GM13976 (cell line): Measurements from ENCODE around the gene SHKBP1.
"Not testable (repeated sequence)": the region's sequence is repeated elsewhere in the genome, so short reads cannot be mapped to it uniquely, and the experiment has no call there.

ENCODE experiments used
- DNase-seq: peaks from one replicate; pipeline ENCODE4 v3.0.0; 2012; ENCODE audit warnings: low spot score
- CTCF ChIP-seq: IDR thresholded peaks from 2 replicates; pipeline ENCODE4 v1.5.1; 2012; ENCODE audit warnings: borderline replicate concordance, mild to moderate bottlenecking; ENCODE audit not compliant: insufficient read depth; ENCODE audit errors: extremely low read depth, missing control alignments, control extremely low read depth
- in situ Hi-C: fragments of 300-500 bp; cut with MboI; formaldehyde crosslinking; loops from one replicate; pipeline ENCODE4 v1.12.0; 2022; ENCODE audit warnings: low sequenced_read_pairs, mixed read lengths, inconsistent platforms; ENCODE audit not compliant: unreplicated experiment

Gene SHKBP1

GRCh38 chr19:40589591-40590429, 13.1 kb downstream of the SHKBP1 start:
- no peak for DNase-seq
- TF ChIP-seq CTCF = no peak
- in situ Hi-C loops = no loop called here

- DNase-seq = no peak
- in situ Hi-C loops = no loop called here
- TF ChIP-seq CTCF = no peak
Measured at GRCh38 chr19:40590464-40591265, 14.0 kb downstream of the SHKBP1 start.

- DNase-seq, in situ Hi-C loops: not testable (repeated sequence)
Measured at GRCh38 chr19:40591724-40592123, 15.1 kb downstream of the SHKBP1 start.

GRCh38 chr19:40592170-40592569, 15.5 kb downstream of the SHKBP1 start:
- TF ChIP-seq CTCF = no peak
- DNase-seq = peak; percentile 74
- in situ Hi-C loops = no loop called here

- DNase-seq = no peak
- in situ Hi-C loops = no loop called here
- TF ChIP-seq CTCF = no peak
Measured at GRCh38 chr19:40594255-40594654, 17.6 kb downstream of the SHKBP1 start.

- no peak for TF ChIP-seq CTCF
- in situ Hi-C loops = no loop called here
- DNase-seq = no peak
Measured at GRCh38 chr19:40594657-40595091, 18.0 kb downstream of the SHKBP1 start.

GRCh38 chr19:40596608-40597328, 20.1 kb downstream of the SHKBP1 start:
- no peak for TF ChIP-seq CTCF
- in situ Hi-C loops = no loop called here
- DNase-seq = peak; percentile 67
